NCI-H146 (cell line): Measurements from ENCODE around the gene TMEM234.
"Not testable (repeated sequence)": the region's sequence is repeated elsewhere in the genome, so short reads cannot be mapped to it uniquely, and the experiment has no call there.

ENCODE experiments used
- DNase-seq: peaks from one replicate; lab custom pipeline; 2025; lab: John Stamatoyannopoulos, UW

TMEM234 gene

DNA sequence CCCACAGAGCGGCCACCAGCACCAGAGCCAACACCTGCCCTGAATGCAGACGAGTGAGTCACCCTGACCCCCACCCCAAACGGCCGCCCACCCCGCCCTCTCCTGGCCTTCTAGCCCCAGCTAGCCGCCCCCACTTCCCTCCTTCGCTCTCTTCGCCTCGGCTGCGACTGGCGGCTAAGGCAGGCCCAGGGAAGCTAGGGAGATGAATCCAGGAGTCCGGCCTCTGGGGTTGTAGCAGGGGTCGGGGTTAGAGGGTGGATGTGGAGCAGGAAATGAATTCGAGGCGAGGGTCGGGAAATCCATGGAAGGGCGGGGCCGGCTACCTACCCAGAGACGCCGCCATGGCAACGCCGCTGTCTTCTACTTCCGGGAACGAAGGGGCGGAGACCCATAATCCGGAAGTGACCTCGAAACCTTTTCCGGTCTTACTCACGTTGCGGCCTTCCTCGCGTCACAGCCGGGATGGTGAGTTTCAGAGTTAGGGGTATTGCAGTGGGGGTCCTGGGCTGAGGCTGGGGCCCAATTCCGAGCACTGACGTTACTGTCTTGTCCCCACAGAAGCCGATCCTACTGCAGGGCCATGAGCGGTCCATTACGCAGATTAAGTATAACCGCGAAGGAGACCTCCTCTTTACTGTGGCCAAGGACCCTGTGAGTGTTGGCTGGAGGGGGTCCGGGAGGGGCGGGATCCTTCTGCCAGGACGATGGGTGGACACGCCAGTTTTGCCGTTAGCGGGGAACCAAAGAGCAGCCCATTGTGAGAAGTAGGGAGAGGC is at the start of gene TMEM234, which contains the start of gene EIF3I:
Gene TMEM234 (minus strand): TSS at position 374 of the 776 bp plus-strand sequence. CDS start 31 bp downstream, at position 343.
Gene EIF3I (plus strand): TSS at position 428 of the 776 bp plus-strand sequence. CDS start 35 bp downstream, at position 463.
- peak; percentile 90 for DNase-seq

DNA sequence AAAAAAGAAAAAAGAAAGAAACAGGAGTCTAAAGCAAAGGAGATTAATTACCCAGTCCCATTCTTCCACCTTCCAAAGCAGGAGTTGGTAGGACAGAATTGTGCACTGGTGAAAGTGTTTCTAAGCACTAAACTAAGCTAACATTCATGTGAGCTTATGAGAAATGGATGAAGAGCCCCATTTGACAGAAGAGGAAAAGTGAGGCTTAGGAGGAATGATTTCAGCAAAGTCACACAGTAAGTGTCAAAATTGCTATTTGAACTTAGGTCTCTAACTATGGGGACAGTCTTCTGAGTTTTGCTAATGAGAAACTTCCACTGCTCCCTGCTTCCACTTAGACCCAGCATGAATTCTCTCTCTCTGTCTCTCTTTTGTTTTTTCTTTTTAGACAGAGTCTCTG is 47.6 kb upstream of the TMEM234 start:
- DNase-seq = no peak

DNA sequence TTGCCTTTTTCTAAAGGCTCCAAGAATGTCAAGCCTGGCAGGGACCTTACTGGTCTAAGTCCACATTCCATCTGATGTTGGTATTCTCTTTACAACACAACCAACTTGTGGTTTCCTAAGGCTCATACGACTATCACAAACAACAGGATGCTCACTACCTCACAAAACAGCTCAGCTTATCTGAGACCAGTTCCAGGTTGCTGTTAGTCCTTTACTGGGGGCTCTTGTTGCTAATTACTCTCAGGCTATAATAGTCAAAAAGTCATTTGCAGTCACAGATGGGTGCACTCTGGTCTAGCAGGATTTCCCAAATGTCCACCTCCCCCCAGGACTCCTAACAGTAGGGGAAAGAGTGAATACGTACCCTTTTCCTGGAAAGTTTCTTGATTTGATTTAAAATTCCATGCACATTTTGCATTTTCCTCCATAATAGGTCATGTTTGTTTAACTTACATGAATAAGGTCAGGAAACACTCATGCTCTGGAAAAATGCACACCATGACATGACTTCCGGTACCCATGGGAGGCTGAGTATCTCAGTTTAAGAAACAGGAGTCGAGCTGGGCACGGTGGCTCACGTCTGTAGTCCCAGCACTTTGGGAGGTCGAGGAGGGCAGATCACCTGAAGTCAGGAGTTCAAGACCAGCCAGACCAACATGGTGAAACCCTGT is 44.9 kb upstream of the TMEM234 start:
- DNase-seq = no peak

- DNase-seq = no peak
Measured at GRCh38 chr1:32265846-32266245, 43.7 kb upstream of the TMEM234 start.

DNA sequence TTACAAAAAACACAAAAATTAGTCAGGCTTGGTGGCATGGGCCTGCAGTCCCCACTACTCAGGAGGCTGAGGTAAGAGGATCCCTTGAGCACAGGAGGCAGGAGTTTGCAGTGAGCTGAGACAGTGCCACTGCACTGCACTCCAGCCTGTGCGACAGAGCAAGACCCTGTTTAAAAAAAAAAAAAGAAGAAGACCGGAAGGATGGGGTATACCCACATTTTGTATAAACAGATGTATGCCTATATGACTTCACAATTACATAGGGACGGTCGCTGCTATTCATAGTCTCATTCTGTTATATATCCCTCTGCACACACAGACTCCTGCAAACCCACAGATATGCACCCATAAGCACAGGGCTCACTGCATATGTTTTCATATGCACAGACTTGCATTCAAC is 41.6 kb upstream of the TMEM234 start:
- DNase-seq = no peak

- DNase-seq = not testable (repeated sequence)
Measured at GRCh38 chr1:32263236-32263593, 41.1 kb upstream of the TMEM234 start.

GRCh38 chr1:32257227-32257508 is 35.0 kb upstream of the TMEM234 start:
- DNase-seq = no peak

GRCh38 chr1:32256473-32257226 is 34.5 kb upstream of the TMEM234 start:
- DNase-seq = no peak

DNA sequence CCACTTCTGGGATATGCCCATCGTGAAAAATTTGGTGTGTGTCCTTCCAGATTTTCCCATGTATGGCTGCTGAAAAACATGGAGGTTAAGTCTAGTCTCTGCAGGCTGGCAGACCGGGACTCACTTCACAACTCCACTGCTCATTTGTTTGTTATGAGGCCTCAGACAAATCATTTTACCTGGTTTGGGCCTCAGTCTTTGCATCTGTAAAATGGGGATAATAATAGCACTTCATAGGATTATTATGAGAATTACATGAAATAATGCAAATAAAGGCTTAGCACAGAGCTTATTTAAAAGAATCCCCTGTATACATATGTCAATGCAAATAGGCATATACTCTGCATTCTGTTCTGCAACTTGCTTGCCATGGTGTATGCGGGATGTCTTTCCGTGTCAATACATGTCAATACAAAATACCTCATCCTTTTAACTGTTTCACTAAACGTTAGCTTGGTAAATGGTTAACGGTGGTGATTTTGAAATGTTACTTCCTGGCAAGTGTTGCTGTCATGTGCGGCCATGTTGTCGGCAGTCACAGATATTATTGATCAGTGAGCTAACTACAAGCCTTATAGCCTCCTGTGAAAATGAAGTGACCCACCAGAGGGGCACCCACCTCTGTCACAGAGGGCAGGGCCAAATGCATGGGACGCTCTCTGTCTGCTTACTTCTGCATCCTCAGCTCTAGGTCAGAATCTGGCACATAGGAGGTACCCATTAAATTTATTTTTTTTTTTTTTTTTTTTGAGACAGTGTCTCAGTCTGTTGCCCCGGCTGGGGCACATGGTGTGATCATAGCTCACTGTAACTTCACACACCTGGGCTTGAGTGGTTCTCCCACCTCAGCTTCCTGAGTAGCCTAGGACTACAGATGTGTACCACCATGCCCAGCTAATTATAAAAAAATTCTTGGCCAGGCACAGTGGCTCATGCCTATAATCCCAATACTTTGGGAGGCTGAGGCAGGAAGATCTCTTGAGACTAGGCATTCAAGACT is 33.2 kb upstream of the TMEM234 start:
- DNase-seq = no peak

DNA sequence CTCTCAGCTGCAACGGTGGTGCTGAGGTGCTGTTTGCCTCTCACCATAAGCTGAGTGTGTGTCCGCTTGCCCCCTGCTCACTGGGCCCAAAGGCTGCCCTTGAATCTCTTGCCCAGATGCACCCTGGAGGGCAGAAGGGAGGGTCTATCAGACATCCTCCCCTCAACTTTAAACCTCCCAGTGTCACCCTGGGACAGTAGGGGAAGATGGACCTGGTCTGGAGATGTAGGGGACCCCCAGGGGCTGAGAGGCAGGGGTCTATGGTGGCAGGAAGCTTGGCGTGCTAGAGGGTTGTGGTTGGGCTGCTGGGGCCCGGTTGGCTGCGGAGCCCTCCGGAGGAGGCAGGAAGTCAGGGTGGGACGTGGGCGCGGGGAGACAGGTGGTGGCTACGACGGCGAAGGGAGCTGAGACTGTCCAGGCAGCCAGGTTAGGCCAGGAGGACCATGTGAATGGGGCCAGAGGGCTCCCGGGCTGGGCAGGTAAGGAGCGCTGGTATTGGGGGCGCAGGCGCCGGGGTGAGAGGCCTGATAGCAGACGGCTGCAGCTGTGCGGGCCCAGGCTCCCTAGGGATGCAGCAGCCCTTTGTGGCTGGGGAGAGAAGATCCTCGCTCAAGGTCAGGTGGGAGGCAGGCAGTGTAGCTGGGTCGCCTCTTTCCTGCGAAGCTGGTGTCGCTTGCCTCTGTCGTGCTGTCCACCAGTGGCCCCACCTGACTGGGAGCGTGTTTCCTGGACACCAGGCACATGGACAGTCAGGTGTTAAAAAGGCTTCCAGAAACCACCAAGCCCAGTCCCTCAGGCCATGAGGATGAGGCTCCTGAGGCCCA is 29.0 kb upstream of the TMEM234 start, which contains the start of gene LCK:
Gene LCK (plus strand): TSS at position 373 of the 824 bp plus-strand sequence. CDS start 23,065 bp downstream, outside the sequence.
- no peak for DNase-seq

- peak; percentile 5 for DNase-seq
Measured at GRCh38 chr1:32249831-32250525, 27.8 kb upstream of the TMEM234 start.

DNA sequence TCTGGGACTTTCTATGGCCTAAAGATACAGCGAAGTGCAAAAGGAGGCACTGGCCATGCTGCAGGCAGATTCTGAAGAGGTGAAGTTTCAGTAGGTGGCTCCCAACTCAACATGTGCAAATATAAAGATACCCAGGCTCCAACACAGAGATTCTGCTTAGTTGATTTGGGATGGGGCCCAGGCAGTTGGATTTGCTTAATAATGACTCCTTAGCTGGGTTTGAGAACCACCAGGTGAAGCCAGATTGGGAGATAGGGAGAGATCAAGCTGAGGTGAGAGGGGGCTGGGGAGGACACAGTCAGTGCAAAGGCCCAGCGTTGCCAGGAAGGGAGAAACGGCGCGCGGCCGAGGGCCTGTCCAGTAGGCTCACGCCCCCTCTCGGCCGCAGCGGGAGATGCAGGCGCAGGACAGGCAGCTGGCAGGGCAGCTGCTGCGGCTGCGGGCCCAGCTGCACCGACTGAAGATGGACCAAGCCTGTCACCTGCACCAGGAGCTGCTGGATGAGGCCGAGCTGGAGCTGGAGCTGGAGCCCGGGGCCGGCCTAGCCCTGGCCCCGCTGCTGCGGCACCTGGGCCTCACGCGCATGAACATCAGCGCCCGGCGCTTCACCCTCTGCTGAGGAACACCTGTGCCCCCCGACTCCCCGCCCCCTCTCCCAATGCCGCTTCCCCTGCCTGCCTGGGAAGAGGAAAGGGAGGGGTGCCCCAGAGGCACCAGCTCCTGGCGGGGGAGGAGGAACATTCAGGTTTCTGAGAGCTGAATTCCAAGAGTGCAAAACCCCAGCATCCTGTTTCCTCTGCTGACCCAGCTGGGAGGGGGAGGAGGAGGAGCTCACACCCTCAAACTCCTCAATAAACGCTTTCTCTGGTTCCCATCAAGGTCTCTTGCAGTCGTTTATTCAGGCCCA is 26.1 kb upstream of the TMEM234 start:
- DNase-seq = peak; percentile 87

- DNase-seq = no peak
Measured at GRCh38 chr1:32247452-32247851, 25.3 kb upstream of the TMEM234 start.

DNA sequence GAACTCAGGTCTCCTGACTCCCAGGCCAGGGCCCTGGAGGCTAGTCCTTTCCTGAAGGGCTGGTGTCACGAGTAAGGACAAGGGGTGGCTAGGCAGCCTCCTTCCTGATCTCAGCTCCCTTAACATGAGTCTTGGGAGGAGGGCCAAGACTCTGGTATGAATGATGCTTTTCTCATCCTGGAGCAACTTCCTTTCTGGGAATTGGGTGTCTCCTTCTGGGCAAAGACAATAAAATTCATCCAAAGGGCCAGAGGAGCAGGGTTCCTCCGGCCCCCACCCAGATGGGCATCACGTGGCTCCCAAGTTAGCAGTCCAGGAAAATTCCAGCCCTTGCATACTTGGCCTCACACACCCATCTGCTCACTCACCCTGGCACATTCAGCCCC is 24.7 kb upstream of the TMEM234 start, which contains the start of gene FAM167B:
Gene FAM167B (plus strand): TSS at position 335 of the 386 bp plus-strand sequence. CDS start 200 bp downstream, outside the sequence.
- no peak for DNase-seq

GRCh38 chr1:32242341-32242851 is 20.2 kb upstream of the TMEM234 start:
- DNase-seq = peak; percentile 5

DNA sequence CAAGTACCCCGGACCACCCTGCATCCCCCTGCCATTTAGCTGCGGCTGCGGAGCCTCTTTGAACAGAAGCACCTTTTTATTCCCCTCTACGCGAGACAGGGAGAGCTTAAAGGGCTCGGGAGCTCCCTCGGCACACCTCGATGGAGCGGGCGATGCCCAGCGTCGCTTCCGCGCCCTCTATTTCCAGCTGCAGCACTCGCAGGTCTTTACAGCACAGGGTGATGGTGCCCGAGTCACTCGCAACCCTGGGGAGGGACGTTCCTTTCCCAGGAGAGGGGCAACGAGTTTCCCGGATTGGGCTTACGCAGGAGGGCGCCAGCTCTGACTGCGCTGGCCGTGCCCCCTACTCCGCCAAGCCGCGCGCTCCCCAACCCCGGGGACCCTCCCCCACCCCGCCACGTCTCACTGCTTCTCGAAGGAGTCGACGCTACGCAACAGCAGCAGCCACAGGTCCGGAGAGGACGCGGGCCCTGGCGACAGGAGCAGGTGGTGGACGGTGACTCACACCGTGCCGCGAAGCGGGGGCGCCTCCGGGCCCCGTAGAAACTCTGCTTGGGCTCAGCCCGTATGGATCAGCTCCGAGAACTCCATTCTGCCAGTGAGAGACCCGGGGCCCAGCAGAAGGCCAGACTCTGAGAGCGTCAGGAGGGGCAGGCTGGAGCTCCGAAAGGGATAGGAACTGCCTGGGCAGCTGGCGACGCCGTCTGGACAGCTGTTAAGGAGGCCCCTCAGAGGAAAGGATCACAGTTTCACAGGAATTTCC is 19.0 kb upstream of the TMEM234 start:
- DNase-seq = peak; percentile 67

GRCh38 chr1:32240140-32240951 is 18.2 kb upstream of the TMEM234 start:
- DNase-seq = peak; percentile 91
